GM23338 (cell line): ENCODE data around the gene MBOAT7. TPM values are rescaled to one million over a fixed set of nuclear protein-coding genes. Genes with fewer than 3 reads are reported as not detected.

Source experiments
- ATAC-seq: fragments of 200-7000 bp; cut with Tn5 transposase; 3 replicates; pipeline ENCODE4 v1.9.1; 2020
- DNase-seq: peaks from one replicate; pipeline ENCODE4 v3.0.0-alpha.2; 2015; ENCODE audit warnings: low spot score
- H2AFZ ChIP-seq: fragments of 200-600 bp; sonication (generic); 2 replicates; pipeline ENCODE4 v1.8.0; 2016; ENCODE audit warnings: antibody characterized with exemption, mild to moderate bottlenecking, moderate library complexity
- H3F3A ChIP-seq: fragments of 200-600 bp; sonication (generic); replicated peaks from 2 replicates; pipeline ENCODE4 v1.8.0; 2017; ENCODE audit warnings: antibody characterized with exemption, mixed run types, low read depth
- H3K27ac ChIP-seq: fragments of 200-600 bp; sonication (generic); 2 replicates; pipeline ENCODE4 v1.6.1; 2016; ENCODE audit warnings: low read depth
- H3K27me3 ChIP-seq: fragments of 200-600 bp; sonication (generic); 2 replicates; pipeline ENCODE4 v1.8.0; 2016; ENCODE audit warnings: mild to moderate bottlenecking, mixed run types, moderate library complexity; ENCODE audit not compliant: insufficient read depth
- H3K36me3 ChIP-seq: fragments of 200-600 bp; sonication (generic); 2 replicates; pipeline ENCODE4 v1.8.0; 2016; ENCODE audit warnings: mild to moderate bottlenecking; ENCODE audit not compliant: insufficient read depth
- H3K4me1 ChIP-seq: fragments of 200-600 bp; sonication (generic); 2 replicates; pipeline ENCODE4 v1.8.0; 2016; ENCODE audit warnings: mild to moderate bottlenecking, moderate library complexity; ENCODE audit not compliant: insufficient read depth
- H3K4me2 ChIP-seq: fragments of 200-600 bp; sonication (generic); 2 replicates; pipeline ENCODE4 v1.7.1; 2017; ENCODE audit warnings: mixed run types
- H3K4me3 ChIP-seq: fragments of 200-600 bp; sonication (generic); 2 replicates; pipeline ENCODE4 v1.6.1; 2016; ENCODE audit warnings: mixed run types
- H3K79me2 ChIP-seq: fragments of 200-600 bp; sonication (generic); replicated peaks from 2 replicates; pipeline ENCODE4 v1.8.0; 2017; ENCODE audit warnings: mild to moderate bottlenecking; ENCODE audit not compliant: insufficient read depth
- H3K9me2 ChIP-seq: fragments of 200-600 bp; sonication (generic); 2 replicates; pipeline ENCODE4 v1.8.0; 2017; ENCODE audit not compliant: insufficient read depth
- H4K20me1 ChIP-seq: fragments of 200-600 bp; sonication (generic); replicated peaks from 2 replicates; pipeline ENCODE4 v1.8.0; 2017; ENCODE audit warnings: mild to moderate bottlenecking; ENCODE audit not compliant: insufficient read depth
- H3K27ac Mint-ChIP-seq: 2 replicates; pipeline ENCODE4 v1.8.0; 2020; ENCODE audit warnings: inconsistent platforms, mild to moderate bottlenecking, moderate library complexity, mixed read lengths
- H3K27me3 Mint-ChIP-seq: 3 replicates; pipeline ENCODE4 v1.8.0; 2022; ENCODE audit warnings: low read depth, mild to moderate bottlenecking, moderate library complexity, mixed read lengths, inconsistent platforms; ENCODE audit not compliant: insufficient read depth, poor library complexity
- H3K36me3 Mint-ChIP-seq: 3 replicates; pipeline ENCODE4 v1.8.0; 2021; ENCODE audit warnings: low read depth, mild to moderate bottlenecking, inconsistent platforms, moderate library complexity, mixed read lengths
- H3K4me1 Mint-ChIP-seq: 3 replicates; pipeline ENCODE4 v1.8.0; 2020; ENCODE audit warnings: mild to moderate bottlenecking, inconsistent platforms, mixed read lengths
- H3K4me3 Mint-ChIP-seq: 3 replicates; pipeline ENCODE4 v1.8.0; 2021; ENCODE audit warnings: moderate library complexity, mild to moderate bottlenecking, inconsistent platforms, mixed read lengths
- H3K9me3 Mint-ChIP-seq: 3 replicates; pipeline ENCODE4 v1.8.0; 2020; ENCODE audit warnings: moderate library complexity, mild to moderate bottlenecking, inconsistent platforms, mixed read lengths
- EZH2 ChIP-seq: fragments of 200-600 bp; sonication (generic); IDR thresholded peaks from one replicate; pipeline ENCODE4 v1.8.0; 2017; ENCODE audit warnings: antibody characterized with exemption, mild to moderate bottlenecking, low read depth; ENCODE audit not compliant: unreplicated experiment
- EZH2phosphoT487 ChIP-seq: fragments of 200-600 bp; sonication (generic); IDR thresholded peaks from one replicate; pipeline ENCODE4 v1.8.1; 2018; ENCODE audit warnings: antibody characterized with exemption; ENCODE audit not compliant: unreplicated experiment
- NANOG ChIP-seq: IDR thresholded peaks from 2 replicates; pipeline ENCODE4 v1.6.1; 2016; ENCODE audit warnings: antibody characterized with exemption, borderline replicate concordance
- STAT1 ChIP-seq: IDR thresholded peaks from one replicate; pipeline ENCODE4 v1.6.1; 2016; ENCODE audit warnings: antibody characterized with exemption; ENCODE audit not compliant: unreplicated experiment
- ZNF331 ChIP-seq: fragments of 250-450 bp; sonication (Bioruptor Pico); IDR thresholded peaks from 2 replicates; pipeline ENCODE4 v1.5.0; 2020; ENCODE audit warnings: low read depth, mild to moderate bottlenecking, moderate library complexity
- polyA plus RNA-seq: library from polyadenylated mRNA; unstranded; fragments of >200 nt; fragmentation: Nextera tagmentation; extraction: Ambion mirVana; gene quantifications from 2 replicates; pipeline ENCODE4 v1.2.1, GENCODE V29; 2016
- total RNA-seq: library from RNA; depleted of rRNA; stranded (reverse); fragments of >200 nt; shearing (Covaris generic); gene quantifications from 2 replicates; pipeline ENCODE4 v1.2.3, GENCODE V29; 2014
- TF ChIP-seq, protein P1 (sequence below): IDR thresholded peaks from one replicate; pipeline ENCODE4 v1.6.1; 2018; ENCODE audit warnings: antibody characterized with exemption; ENCODE audit not compliant: unreplicated experiment
- TF ChIP-seq, protein P2 (sequence below), 2 experiments: fragments of 200-600 bp in 1 of 2; sonication (generic) in 1 of 2; conservative IDR thresholded peaks; 2 replicates each; pipeline versions ENCODE4 v1.5.1 to v1.6.1; 2016 to 2017; ENCODE audit warnings: antibody characterized with exemption in 2 of 2, low read depth in 2 of 2, mild to moderate bottlenecking in 2 of 2, moderate library complexity in 1 of 2

The MBOAT7 gene
- total and polyA plus RNA-seq, 2 experiments from 2014 or later, result 77.8 to 184 TPM

DNA sequence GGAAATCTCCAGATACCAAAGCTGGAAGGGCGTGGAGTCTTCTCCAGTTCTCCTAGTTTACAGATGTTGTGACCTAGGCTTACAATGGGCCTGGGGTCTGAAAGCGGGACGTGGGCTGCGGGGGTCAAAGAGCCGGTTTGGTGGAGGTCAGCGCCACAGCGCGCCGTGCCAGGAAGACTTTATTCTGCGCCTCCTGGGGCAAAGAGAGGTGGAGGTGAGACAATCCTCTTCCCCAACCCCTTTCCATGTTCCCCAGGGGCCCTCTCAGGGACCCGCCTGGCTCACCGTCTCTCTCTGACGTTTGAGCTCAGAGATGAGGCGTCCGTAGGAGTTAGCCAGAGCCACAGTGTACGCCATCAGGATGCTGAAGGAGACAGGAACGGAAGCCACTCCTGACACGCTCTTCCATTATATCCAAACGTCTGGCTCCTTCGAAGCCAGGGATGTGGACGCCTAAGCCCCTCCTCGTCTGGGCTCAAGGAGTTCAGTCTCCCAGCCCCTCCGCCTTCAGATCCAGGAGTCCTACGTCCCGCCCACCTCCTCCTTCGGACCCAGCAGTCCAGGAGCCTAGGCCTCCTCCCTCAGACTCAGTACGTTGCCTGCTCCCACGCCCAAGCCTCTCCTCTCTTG is 29.1 kb downstream of the MBOAT7 start:
- H3K4me1 ChIP-seq, result peaks cover 8% of the 10 kb centered on the region; the same call in 1 of the 2 replicates
- peak overlapping the region; percentile 2; the same call in 1 of the 2 replicates for H2AFZ ChIP-seq
- H3K27me3 ChIP-seq, result peaks cover 7% of the 10 kb centered on the region; the same call in 1 of the 2 replicates
- peaks cover 9% of the 10 kb centered on the region; the same call in 1 of the 2 replicates for H3K79me2 ChIP-seq
- H3K4me3 ChIP-seq, result peak overlapping the region; percentile 63
- TF ChIP-seq EZH2 (no peak), NANOG (no peak), STAT1 (no peak), ZNF331 (CRISPR knock-in tag) (no peak), EZH2phosphoT487 (no peak)
- TF ChIP-seq, protein P1, sequence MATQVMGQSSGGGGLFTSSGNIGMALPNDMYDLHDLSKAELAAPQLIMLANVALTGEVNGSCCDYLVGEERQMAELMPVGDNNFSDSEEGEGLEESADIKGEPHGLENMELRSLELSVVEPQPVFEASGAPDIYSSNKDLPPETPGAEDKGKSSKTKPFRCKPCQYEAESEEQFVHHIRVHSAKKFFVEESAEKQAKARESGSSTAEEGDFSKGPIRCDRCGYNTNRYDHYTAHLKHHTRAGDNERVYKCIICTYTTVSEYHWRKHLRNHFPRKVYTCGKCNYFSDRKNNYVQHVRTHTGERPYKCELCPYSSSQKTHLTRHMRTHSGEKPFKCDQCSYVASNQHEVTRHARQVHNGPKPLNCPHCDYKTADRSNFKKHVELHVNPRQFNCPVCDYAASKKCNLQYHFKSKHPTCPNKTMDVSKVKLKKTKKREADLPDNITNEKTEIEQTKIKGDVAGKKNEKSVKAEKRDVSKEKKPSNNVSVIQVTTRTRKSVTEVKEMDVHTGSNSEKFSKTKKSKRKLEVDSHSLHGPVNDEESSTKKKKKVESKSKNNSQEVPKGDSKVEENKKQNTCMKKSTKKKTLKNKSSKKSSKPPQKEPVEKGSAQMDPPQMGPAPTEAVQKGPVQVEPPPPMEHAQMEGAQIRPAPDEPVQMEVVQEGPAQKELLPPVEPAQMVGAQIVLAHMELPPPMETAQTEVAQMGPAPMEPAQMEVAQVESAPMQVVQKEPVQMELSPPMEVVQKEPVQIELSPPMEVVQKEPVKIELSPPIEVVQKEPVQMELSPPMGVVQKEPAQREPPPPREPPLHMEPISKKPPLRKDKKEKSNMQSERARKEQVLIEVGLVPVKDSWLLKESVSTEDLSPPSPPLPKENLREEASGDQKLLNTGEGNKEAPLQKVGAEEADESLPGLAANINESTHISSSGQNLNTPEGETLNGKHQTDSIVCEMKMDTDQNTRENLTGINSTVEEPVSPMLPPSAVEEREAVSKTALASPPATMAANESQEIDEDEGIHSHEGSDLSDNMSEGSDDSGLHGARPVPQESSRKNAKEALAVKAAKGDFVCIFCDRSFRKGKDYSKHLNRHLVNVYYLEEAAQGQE, result no peak
- TF ChIP-seq, protein P2, sequence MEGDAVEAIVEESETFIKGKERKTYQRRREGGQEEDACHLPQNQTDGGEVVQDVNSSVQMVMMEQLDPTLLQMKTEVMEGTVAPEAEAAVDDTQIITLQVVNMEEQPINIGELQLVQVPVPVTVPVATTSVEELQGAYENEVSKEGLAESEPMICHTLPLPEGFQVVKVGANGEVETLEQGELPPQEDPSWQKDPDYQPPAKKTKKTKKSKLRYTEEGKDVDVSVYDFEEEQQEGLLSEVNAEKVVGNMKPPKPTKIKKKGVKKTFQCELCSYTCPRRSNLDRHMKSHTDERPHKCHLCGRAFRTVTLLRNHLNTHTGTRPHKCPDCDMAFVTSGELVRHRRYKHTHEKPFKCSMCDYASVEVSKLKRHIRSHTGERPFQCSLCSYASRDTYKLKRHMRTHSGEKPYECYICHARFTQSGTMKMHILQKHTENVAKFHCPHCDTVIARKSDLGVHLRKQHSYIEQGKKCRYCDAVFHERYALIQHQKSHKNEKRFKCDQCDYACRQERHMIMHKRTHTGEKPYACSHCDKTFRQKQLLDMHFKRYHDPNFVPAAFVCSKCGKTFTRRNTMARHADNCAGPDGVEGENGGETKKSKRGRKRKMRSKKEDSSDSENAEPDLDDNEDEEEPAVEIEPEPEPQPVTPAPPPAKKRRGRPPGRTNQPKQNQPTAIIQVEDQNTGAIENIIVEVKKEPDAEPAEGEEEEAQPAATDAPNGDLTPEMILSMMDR (conservative IDR thresholded peaks at IDR 0.05; ENCODE audit: low read depth in 2 of 2), result no peak
- peak overlapping the region; percentile 67 for H3K27ac ChIP-seq
- peaks cover 45% of the 10 kb centered on the region for H3K27me3 Mint-ChIP-seq
- H3K9me3 Mint-ChIP-seq, result peaks cover 2% of the 10 kb centered on the region; the same call in 2 of the 3 replicates
- peaks cover 6% of the 10 kb centered on the region; the same call in 1 of the 2 replicates for H4K20me1 ChIP-seq
- peaks cover 39% of the 10 kb centered on the region for H3K4me1 Mint-ChIP-seq
- H3K4me2 ChIP-seq, result peak overlapping the region; percentile 79
- peaks cover 26% of the 10 kb centered on the region for H3K36me3 Mint-ChIP-seq
- DNase-seq (peak; percentile 55), ATAC-seq (peak; percentile 0)
- H3F3A ChIP-seq, result peaks cover 31% of the 10 kb centered on the region
- peaks cover 6% of the 10 kb centered on the region; the same call in 1 of the 2 replicates for H3K36me3 ChIP-seq
- peak overlapping the region; percentile 94 for H3K27ac Mint-ChIP-seq
- H3K9me2 ChIP-seq, result no peaks in the 10 kb centered on the region
- H3K4me3 Mint-ChIP-seq, result peak overlapping the region; percentile 95
